CD4-positive, alpha-beta memory T cell (primary cell): Measurements from ENCODE around the gene PLD5. TPM values are rescaled to one million over a fixed set of nuclear protein-coding genes. Genes with fewer than 3 reads are reported as not detected.
"Not testable (repeated sequence)": the region's sequence is repeated elsewhere in the genome, so short reads cannot be mapped to it uniquely, and the experiment has no call there.

ENCODE experiments used
- CTCF ChIA-PET: fragments of 350-600 bp; sonication (Branson Sonifier 250); formaldehyde crosslinking; loops from one replicate; lab custom pipeline; 2021; ENCODE audit warnings: inconsistent platforms; ENCODE audit not compliant: partially characterized antibody; lab: Charles Lee
- POLR2A ChIA-PET: fragments of 350-600 bp; sonication (Branson Sonifier 250); formaldehyde crosslinking; loops from one replicate; lab custom pipeline; 2021; ENCODE audit not compliant: partially characterized antibody; lab: Charles Lee
- DNase-seq, 5 donors: peaks; one replicate each; pipeline versions ENCODE4 v3.0.0 to v3.0.0-alpha.2; 2020 to 2022; ENCODE audit warnings: mixed read lengths in 1 of 5
- H3K27ac ChIP-seq: one replicate; pipeline ENCODE4 v1.7.0; 2013; ENCODE audit warnings: low read depth, low read length
- H3K27me3 ChIP-seq: 2 replicates; pipeline ENCODE4 v1.7.0; 2013; ENCODE audit warnings: mild to moderate bottlenecking, low read length, moderate library complexity; ENCODE audit not compliant: insufficient read depth
- H3K36me3 ChIP-seq: 2 replicates; pipeline ENCODE4 v1.7.0; 2013; ENCODE audit warnings: mild to moderate bottlenecking, low read length, moderate library complexity; ENCODE audit not compliant: insufficient read depth
- H3K4me1 ChIP-seq: 2 replicates; pipeline ENCODE4 v1.7.0; 2013; ENCODE audit warnings: mild to moderate bottlenecking, low read length, moderate library complexity; ENCODE audit not compliant: insufficient read depth
- H3K4me3 ChIP-seq, 2 donors: one replicate each; pipeline ENCODE4 v1.7.0; 2013; ENCODE audit warnings: low read length in 2 of 2, mild to moderate bottlenecking in 1 of 2
- H3K9me3 ChIP-seq, 2 donors: one replicate each; pipeline ENCODE4 v1.7.0; 2013; ENCODE audit warnings: low read length in 2 of 2, control low read depth in 1 of 2; ENCODE audit not compliant: control insufficient read depth in 1 of 2
- H3K27ac Mint-ChIP-seq, 7 donors: one replicate each; pipeline ENCODE4 v1.8.0; 2020 to 2021; ENCODE audit warnings: mixed read lengths in 7 of 7, mild to moderate bottlenecking in 6 of 7, inconsistent platforms in 3 of 7, moderate library complexity in 3 of 7
- H3K27me3 Mint-ChIP-seq, 2 donors: one replicate each; pipeline ENCODE4 v1.8.0; 2020 to 2021; ENCODE audit warnings: mixed read lengths in 2 of 2
- H3K36me3 Mint-ChIP-seq, 2 donors: one replicate each; pipeline ENCODE4 v1.8.0; 2020 to 2021; ENCODE audit warnings: mixed read lengths in 2 of 2, inconsistent platforms in 1 of 2, mild to moderate bottlenecking in 1 of 2
- H3K4me1 Mint-ChIP-seq, 4 donors: one replicate each; pipeline ENCODE4 v1.8.0; 2020 to 2021; ENCODE audit warnings: mixed read lengths in 4 of 4, mild to moderate bottlenecking in 1 of 4
- H3K4me3 Mint-ChIP-seq, 8 donors: one replicate each; pipeline ENCODE4 v1.8.0; 2020 to 2021; ENCODE audit warnings: mixed read lengths in 8 of 8, mild to moderate bottlenecking in 7 of 8, moderate library complexity in 6 of 8, inconsistent platforms in 3 of 8
- H3K9me3 Mint-ChIP-seq, 8 donors: one replicate each; pipeline ENCODE4 v1.8.0; 2020 to 2021; ENCODE audit warnings: mixed read lengths in 8 of 8, mild to moderate bottlenecking in 5 of 8, inconsistent platforms in 3 of 8, moderate library complexity in 1 of 8
- intact Hi-C: fragments of 100-400 bp; cut with micrococcal nuclease; formaldehyde crosslinking; loops from one replicate; pipeline ENCODE4 v1.15.1; 2023
- polyA plus RNA-seq, 2 donors: library from polyadenylated mRNA; unstranded; fragments of 300-500 nt; fragmentation: Illumina TruSeq; gene quantifications; one replicate each; pipeline ENCODE4 v1.2.3, GENCODE V29; 2021
- total RNA-seq, 2 experiments: library from RNA; stranded (reverse); gene quantifications; one replicate each; pipeline ENCODE4 v1.2.3, GENCODE V29; 2021

PLD5 gene
- total and polyA plus RNA-seq, 4 experiments from 2014 or later = not detected

DNA sequence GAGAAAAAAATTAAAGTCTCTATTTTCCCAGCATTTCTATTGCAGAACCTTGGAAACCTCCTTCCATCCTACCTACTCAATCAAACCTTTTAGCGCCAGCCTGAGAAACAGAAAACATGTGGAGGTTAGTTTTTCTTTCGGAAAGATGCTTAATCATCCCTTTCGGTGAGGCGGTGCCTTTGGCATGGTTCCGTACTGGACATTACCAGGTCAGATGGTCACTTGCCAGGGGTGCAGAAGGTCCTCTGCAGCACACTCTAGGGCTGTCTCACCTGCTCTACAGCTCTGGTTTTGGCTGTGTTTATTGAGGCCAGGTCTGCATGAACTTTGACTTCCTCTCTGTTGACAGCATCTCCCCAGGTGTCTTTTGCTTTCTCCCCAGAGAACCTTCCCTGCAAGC is 121.5 kb downstream of the PLD5 start:
- Histone ChIP-seq H3K4me3 (no peak overlapping the region), H3K27me3 (no peaks in the 10 kb centered on the region), H3K27ac (no peak overlapping the region), H3K4me1 (no peaks in the 10 kb centered on the region), H3K9me3 (no peaks in the 10 kb centered on the region), H3K36me3 (no peaks in the 10 kb centered on the region)
- Mint-ChIP-seq H3K9me3 (peaks cover 0 to 5% (median under 1%) of the 10 kb centered on the region in 8 donors), H3K36me3 (no peaks in the 10 kb centered on the region), H3K27ac (no peak overlapping the region), H3K27me3 (peaks cover 3 to 5% of the 10 kb centered on the region in 2 donors), H3K4me1 (no peaks in the 10 kb centered on the region), H3K4me3 (no peak overlapping the region)
- ChIA-PET CTCF (no interaction called here), POLR2A (no interaction called here)
- intact Hi-C loops = no loop called here
- no peak for DNase-seq

DNA sequence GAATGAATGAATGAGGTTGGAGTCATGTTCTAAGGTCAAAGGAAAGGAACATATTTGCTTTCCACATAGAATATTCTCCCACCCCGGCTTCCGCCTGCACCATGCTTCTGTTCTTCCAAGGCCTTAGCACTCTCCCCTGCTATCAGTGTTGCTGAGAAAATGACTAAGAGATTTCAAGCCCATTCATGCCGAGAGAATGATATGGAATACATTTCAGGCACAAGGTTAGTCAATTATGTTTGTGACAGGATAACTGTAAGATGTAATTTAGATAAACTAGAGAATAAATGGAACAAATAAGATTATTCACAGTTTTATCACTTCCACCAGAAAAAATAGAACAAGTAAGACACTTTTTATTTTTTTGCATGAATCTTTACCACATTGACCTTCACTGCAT is 122.6 kb downstream of the PLD5 start:
- H3K9me3 ChIP-seq = no peaks in the 10 kb centered on the region
- no peaks in the 10 kb centered on the region for H3K4me1 Mint-ChIP-seq
- DNase-seq = no peak
- no peak overlapping the region for H3K27ac Mint-ChIP-seq
- H3K36me3 ChIP-seq = no peaks in the 10 kb centered on the region
- H3K36me3 Mint-ChIP-seq = no peaks in the 10 kb centered on the region
- intact Hi-C loops = no loop called here
- ChIA-PET CTCF (no interaction called here), POLR2A (no interaction called here)
- H3K4me3 Mint-ChIP-seq = no peak overlapping the region
- H3K27me3 Mint-ChIP-seq = peaks cover 3 to 5% of the 10 kb centered on the region in 2 donors
- no peak overlapping the region for H3K4me3 ChIP-seq
- H3K4me1 ChIP-seq = no peaks in the 10 kb centered on the region
- H3K27me3 ChIP-seq = no peaks in the 10 kb centered on the region
- no peak overlapping the region for H3K27ac ChIP-seq
- peaks cover 0 to 4% (median 0%) of the 10 kb centered on the region in 8 donors for H3K9me3 Mint-ChIP-seq

DNA sequence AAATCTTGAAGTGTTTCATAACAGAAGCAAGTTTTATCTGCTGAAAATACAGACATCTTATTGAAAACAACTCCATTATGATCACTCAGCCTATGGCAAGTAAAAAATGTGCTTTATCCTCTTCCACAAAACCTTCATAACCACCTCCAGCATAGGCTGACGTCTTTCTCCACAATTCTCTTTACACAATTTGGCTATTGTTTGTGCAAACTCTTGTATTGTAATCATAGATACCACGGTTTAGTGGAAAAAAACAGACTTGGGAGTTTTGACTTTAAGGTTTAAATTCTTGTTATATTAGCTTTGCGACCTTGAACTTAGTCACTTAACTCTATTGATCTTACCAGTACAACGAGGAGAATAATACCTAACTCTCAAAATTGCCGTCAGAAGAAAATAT is 126.1 kb downstream of the PLD5 start:
- no peak overlapping the region for H3K27ac Mint-ChIP-seq

DNA sequence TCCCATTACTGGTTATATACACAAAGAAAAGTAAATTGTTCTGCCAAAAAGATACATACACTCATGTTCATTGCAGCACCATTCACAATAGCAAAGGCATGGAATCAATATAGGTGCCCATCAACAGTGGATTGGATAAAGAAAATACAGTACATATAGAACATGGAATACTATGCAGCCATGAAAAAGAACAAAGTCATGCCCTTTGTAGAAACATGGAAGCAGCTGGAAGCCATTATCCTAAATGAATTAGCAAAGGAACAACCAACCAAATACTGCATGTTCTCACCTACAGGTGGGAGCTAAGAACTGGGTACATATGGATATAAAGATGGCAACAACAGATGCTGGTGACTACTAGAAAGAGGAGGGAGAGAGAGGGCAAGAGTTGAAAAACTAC is 132.6 kb downstream of the PLD5 start:
- intact Hi-C loops = no loop called here
- Mint-ChIP-seq H3K36me3 (no peaks in the 10 kb centered on the region), H3K27me3 (no peaks in the 10 kb centered on the region), H3K27ac (no peak overlapping the region), H3K9me3 (peaks cover 0 to 7% (median 2%) of the 10 kb centered on the region in 8 donors), H3K4me1 (no peaks in the 10 kb centered on the region), H3K4me3 (peak overlapping the region in 1 of 8 donors; percentile 28)
- Histone ChIP-seq H3K4me3 (no peak overlapping the region), H3K36me3 (no peaks in the 10 kb centered on the region), H3K4me1 (no peaks in the 10 kb centered on the region), H3K9me3 (no peaks in the 10 kb centered on the region), H3K27ac (no peak overlapping the region), H3K27me3 (no peaks in the 10 kb centered on the region)
- ChIA-PET CTCF (no interaction called here), POLR2A (no interaction called here)
- no peak for DNase-seq

More for the DNA sequence above, 126.1 kb downstream of the PLD5 start:
- Mint-ChIP-seq H3K9me3 (peaks cover 0 to 2% (median 0%) of the 10 kb centered on the region in 8 donors), H3K4me1 (no peaks in the 10 kb centered on the region), H3K36me3 (no peaks in the 10 kb centered on the region), H3K27me3 (peaks cover 0 to 3% of the 10 kb centered on the region in 2 donors), H3K4me3 (no peak overlapping the region)
- Histone ChIP-seq H3K4me3 (no peak overlapping the region), H3K4me1 (no peaks in the 10 kb centered on the region), H3K36me3 (no peaks in the 10 kb centered on the region), H3K27ac (no peak overlapping the region), H3K27me3 (no peaks in the 10 kb centered on the region), H3K9me3 (no peaks in the 10 kb centered on the region)
- ChIA-PET POLR2A (no interaction called here), CTCF (no interaction called here)
- intact Hi-C loops = no loop called here
- no peak for DNase-seq

DNA sequence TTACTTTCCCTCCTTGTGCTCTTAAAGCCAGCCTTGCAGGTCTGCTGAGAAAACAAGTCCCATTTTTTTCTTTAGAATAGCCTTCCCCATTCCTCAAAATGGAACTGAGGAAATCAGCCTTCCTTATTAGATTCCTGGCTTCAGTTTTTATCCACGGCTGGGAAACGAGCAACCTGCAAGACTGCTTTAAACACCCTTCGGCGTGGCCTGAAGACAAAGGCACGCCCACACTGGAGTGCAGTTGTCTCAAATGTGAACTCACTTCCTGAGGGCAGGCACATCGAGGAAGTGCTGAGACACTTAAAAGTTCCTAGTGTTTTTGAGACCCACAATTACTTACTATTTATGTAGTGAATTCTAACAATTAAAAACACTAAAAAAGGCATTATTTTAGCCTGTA is 148.4 kb downstream of the PLD5 start:
- H3K27ac ChIP-seq, H3K36me3 ChIP-seq, H3K4me1 ChIP-seq, POLR2A ChIA-PET, DNase-seq, H3K4me3 Mint-ChIP-seq, H3K27me3 ChIP-seq, H3K9me3 ChIP-seq, H3K27ac Mint-ChIP-seq, H3K27me3 Mint-ChIP-seq, CTCF ChIA-PET, intact Hi-C loops, H3K4me1 Mint-ChIP-seq, H3K36me3 Mint-ChIP-seq, H3K4me3 ChIP-seq: not testable (repeated sequence)
- peaks cover 0 to 24% (median 3%) of the 10 kb centered on the region in 8 donors for H3K9me3 Mint-ChIP-seq

DNA sequence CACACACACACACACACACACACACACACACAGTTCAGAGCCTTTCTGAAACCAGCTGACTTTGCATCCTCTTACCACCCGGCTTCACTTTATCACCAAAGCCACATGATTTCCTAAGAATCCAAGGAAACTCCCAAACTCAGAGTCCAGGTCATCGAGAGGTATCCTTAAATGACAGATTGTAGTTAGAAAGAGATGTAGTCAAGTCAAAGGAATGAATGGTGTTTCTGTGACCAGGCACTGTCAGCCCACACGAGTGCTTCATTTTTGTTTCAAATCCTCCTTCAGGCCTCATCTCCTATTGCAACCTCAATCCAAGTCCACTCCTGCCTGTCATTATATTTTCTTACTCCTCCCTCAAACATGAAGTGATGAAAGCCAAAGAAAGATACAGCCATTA is 174.1 kb downstream of the PLD5 start:
- CTCF ChIA-PET, H3K9me3 Mint-ChIP-seq, H3K4me1 ChIP-seq, H3K4me3 Mint-ChIP-seq, H3K27me3 ChIP-seq, H3K4me3 ChIP-seq, POLR2A ChIA-PET, H3K27ac ChIP-seq, H3K36me3 Mint-ChIP-seq, H3K36me3 ChIP-seq, H3K9me3 ChIP-seq, H3K4me1 Mint-ChIP-seq, intact Hi-C loops, H3K27me3 Mint-ChIP-seq, H3K27ac Mint-ChIP-seq, DNase-seq: not testable (repeated sequence)

DNA sequence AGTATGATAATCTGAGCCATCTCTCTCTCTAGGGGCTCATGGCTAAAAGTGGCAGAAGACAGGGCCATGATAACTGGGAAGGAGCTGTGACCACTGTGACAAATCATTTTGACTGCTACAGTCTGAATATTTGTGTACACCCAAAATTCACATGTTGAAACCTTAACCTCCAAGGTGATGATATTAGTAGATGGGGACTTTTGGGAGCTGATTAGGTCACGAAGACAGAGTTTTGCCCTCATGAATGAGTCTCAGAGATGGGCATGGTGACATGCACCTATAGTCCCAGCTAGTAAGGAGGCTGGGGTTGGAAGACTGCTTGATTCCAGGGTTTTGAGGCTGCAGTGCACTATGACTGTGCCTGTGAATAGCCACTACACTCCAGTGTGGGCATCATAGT is 174.9 kb downstream of the PLD5 start:
- POLR2A ChIA-PET = no interaction called here
- no peak overlapping the region for H3K4me3 Mint-ChIP-seq
- H3K36me3 ChIP-seq = no peaks in the 10 kb centered on the region
- no peaks in the 10 kb centered on the region for H3K27me3 Mint-ChIP-seq
- H3K36me3 Mint-ChIP-seq = no peaks in the 10 kb centered on the region
- no peaks in the 10 kb centered on the region for H3K4me1 ChIP-seq
- no peaks in the 10 kb centered on the region for H3K4me1 Mint-ChIP-seq
- peaks cover 0 to 14% (median 6%) of the 10 kb centered on the region in 8 donors for H3K9me3 Mint-ChIP-seq
- DNase-seq = no peak
- no peak overlapping the region for H3K4me3 ChIP-seq
- intact Hi-C loops = no loop called here
- CTCF ChIA-PET = no interaction called here
- H3K27me3 ChIP-seq = no peaks in the 10 kb centered on the region
- H3K27ac ChIP-seq = no peak overlapping the region
- H3K27ac Mint-ChIP-seq = no peak overlapping the region
- no peaks in the 10 kb centered on the region for H3K9me3 ChIP-seq

DNA sequence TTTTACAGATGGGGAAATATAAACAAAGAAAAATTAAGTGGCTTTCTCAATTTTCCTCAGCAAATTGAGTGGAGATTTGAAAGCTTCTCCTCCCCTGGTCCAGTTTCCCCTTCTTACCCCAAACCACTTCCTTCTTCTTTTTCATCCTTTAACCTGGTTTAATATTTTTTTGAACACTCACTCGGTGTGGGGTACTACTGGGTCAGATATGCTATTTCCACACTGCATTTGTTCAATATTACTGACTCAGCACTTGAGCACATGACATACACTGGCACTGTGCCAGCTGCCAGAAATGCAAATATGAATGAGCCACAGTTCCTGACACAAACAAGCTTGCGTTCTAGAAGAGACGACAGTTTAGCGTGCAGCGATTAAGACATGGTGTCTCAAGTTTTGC is 193.6 kb downstream of the PLD5 start:
- H3K36me3 Mint-ChIP-seq, intact Hi-C loops, H3K27me3 ChIP-seq, H3K4me3 ChIP-seq, H3K4me1 ChIP-seq, H3K9me3 Mint-ChIP-seq, H3K4me3 Mint-ChIP-seq, H3K4me1 Mint-ChIP-seq, H3K27ac ChIP-seq, DNase-seq, POLR2A ChIA-PET, H3K9me3 ChIP-seq, CTCF ChIA-PET, H3K27me3 Mint-ChIP-seq, H3K27ac Mint-ChIP-seq, H3K36me3 ChIP-seq: not testable (repeated sequence)
